Gastroesophageal sphincter (tissue), 4 donors: Measurements from ENCODE around the gene CHAC1. TPM values are rescaled to one million over a fixed set of nuclear protein-coding genes. Genes with fewer than 3 reads are reported as not detected.
A peak's percentile ranks its signal among the peaks of the same experiment; 100 is the strongest.

Experiments used
- ATAC-seq: fragments of 150-250 bp; one replicate; pipeline ENCODE4 v1.9.1; 2016; ENCODE audit warnings: mild to moderate bottlenecking, moderate library complexity
- H3K27ac ChIP-seq, 4 donors: fragments of 200-600 bp; sonication (generic) in 3 of 4; 1 replicate in 3 of 4; 2 replicates in 1 of 4; pipeline ENCODE4 v1.5.1; 2016 to 2019
- H3K27me3 ChIP-seq: fragments of 200-600 bp; sonication (generic); one replicate; pipeline ENCODE4 v1.5.1; 2019
- H3K36me3 ChIP-seq, 2 donors: fragments of 200-600 bp; sonication (generic); one replicate each; pipeline ENCODE4 v1.5.1; 2019; ENCODE audit warnings: control low read depth in 1 of 2
- H3K4me1 ChIP-seq, 3 donors: fragments of 200-600 bp; sonication (generic); 1 replicate in 2 of 3; 2 replicates in 1 of 3; pipeline ENCODE4 v1.5.1; 2016 to 2019; ENCODE audit warnings: control low read depth in 2 of 3
- H3K4me3 ChIP-seq, 2 donors: fragments of 200-600 bp; sonication (generic); one replicate each; pipeline ENCODE4 v1.5.1; 2019; ENCODE audit warnings: mild to moderate bottlenecking in 1 of 2, moderate library complexity in 1 of 2
- H3K9me3 ChIP-seq, 3 donors: fragments of 200-600 bp; sonication (generic); one replicate each; pipeline ENCODE4 v1.5.1; 2017 to 2019; ENCODE audit warnings: control low read depth in 2 of 3
- EP300 ChIP-seq: sonication (generic); formaldehyde crosslinking; IDR thresholded peaks from one replicate; pipeline ENCODE4 v1.6.1; 2017; ENCODE audit warnings: antibody characterized with exemption, mild to moderate bottlenecking
- POLR2A ChIP-seq, 2 donors: fragments of 450-650 bp; IDR thresholded peaks; one replicate each; pipeline ENCODE4 v1.6.1; 2017; ENCODE audit warnings: antibody characterized with exemption in 2 of 2, mild to moderate bottlenecking in 2 of 2, moderate library complexity in 1 of 2
- POLR2AphosphoS5 ChIP-seq: sonication (generic); formaldehyde crosslinking; IDR thresholded peaks from one replicate; pipeline ENCODE4 v1.6.1; 2017; ENCODE audit warnings: antibody characterized with exemption
- whole genome bisulfite sequencing, 2 donors: methylation state at CpG; one replicate each; pipeline ENCODE4 v1.1.5; 2018; ENCODE audit warnings: low coverage in 1 of 2; 5-methylcytosine and 5-hydroxymethylcytosine counted together
- total RNA-seq, 4 donors: library from RNA; depleted of rRNA; stranded (reverse); fragments of >200 nt; gene quantifications; one replicate each; pipeline ENCODE4 v1.1.0, GENCODE V29; 2016
- TF ChIP-seq, protein P1 (sequence below), 4 experiments: fragments of 200-600 bp in 2 of 4; fragments of 450-650 bp in 2 of 4; sonication (generic) in 1 of 4; IDR thresholded peaks; one replicate each; pipeline ENCODE4 v1.5.1; 2017 to 2019; ENCODE audit warnings: antibody characterized with exemption in 4 of 4, mild to moderate bottlenecking in 2 of 4, moderate library complexity in 2 of 4

CHAC1 gene
- total RNA-seq, 4 donors from 2014 or later, result 0.54 to 1.8 (median 1.5) TPM

DNA sequence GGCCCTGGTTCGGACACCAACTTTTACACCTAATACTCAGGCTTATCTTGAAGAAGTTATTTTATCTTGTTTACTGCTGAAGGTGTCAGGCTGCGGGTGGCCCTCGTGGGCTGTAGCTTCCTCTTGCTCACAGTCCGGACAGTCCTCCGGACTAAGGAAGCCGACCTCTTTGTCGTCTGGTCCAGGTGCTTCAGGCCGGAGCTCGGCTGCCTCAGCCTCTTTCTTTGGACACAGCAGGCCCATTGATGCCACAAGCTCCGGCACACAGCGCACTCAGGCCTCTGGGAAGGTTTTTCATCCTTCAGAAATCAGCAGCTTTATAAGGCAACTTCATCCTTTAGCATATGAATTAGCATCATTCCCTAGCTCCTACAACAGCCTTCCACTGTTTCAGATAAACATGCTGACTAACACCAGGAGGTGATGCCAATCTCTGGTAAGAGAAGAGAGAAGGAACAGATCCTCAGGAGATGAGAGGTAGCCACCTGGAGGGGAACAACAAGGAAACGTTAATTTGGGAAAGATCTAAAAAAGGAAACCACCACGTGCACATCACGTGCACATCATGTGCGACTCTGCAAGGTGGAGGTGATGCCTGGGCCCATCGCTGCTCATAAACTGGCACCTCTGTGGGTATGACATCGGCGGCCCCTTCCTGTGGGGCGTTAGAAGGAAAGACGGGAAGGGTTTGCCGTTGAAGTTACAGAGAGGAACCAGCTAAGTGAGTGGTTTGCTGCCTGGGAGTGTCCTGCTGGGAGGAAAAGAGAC lies 4.4 kb upstream of the CHAC1 start:
- ATAC-seq, result no peak
- no peak overlapping the region for H3K4me3 ChIP-seq
- peaks cover 0 to 15% (median 6%) of the 10 kb centered on the region in 3 donors for H3K4me1 ChIP-seq
- peaks cover 3% of the 10 kb centered on the region for H3K27me3 ChIP-seq
- WGBS, 2 donors, result 68 to 88% methylated on average over 8 to 15 of the region's 21 CpGs
- H3K9me3 ChIP-seq, result no peaks in the 10 kb centered on the region
- TF ChIP-seq POLR2A (IDR thresholded peaks at IDR 0.05) (no peak), POLR2AphosphoS5 (no peak), EP300 (no peak)
- TF ChIP-seq, protein P1, sequence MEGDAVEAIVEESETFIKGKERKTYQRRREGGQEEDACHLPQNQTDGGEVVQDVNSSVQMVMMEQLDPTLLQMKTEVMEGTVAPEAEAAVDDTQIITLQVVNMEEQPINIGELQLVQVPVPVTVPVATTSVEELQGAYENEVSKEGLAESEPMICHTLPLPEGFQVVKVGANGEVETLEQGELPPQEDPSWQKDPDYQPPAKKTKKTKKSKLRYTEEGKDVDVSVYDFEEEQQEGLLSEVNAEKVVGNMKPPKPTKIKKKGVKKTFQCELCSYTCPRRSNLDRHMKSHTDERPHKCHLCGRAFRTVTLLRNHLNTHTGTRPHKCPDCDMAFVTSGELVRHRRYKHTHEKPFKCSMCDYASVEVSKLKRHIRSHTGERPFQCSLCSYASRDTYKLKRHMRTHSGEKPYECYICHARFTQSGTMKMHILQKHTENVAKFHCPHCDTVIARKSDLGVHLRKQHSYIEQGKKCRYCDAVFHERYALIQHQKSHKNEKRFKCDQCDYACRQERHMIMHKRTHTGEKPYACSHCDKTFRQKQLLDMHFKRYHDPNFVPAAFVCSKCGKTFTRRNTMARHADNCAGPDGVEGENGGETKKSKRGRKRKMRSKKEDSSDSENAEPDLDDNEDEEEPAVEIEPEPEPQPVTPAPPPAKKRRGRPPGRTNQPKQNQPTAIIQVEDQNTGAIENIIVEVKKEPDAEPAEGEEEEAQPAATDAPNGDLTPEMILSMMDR (IDR thresholded peaks at IDR 0.05), result no peak
- H3K27ac ChIP-seq, result no peak overlapping the region
- H3K36me3 ChIP-seq, result no peaks in the 10 kb centered on the region

DNA sequence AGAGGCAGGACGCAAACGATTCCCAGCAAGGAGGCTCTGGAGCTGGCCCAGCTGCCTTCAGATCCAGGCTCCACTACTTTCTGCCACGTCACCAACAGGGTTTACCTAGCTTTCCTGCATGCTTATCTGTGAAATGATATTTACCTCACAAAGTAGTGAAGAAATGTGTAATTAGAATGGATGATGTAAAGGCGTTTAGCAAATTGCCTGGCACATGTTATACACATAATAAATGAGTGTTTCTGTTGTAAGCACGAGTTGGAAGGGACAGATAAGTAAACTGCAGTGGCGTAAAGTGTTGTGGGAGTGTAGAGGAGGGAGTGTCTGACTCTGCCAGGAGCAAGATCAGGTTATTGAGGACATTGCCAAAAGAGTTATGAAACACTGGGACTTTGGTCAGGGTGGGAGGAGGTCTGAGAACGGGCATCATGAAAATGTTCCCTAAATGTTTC lies 3.5 kb upstream of the CHAC1 start:
- 56 to 57% methylated on average over 7 of the region's 7 CpGs for WGBS, 2 donors
- Histone ChIP-seq H3K9me3 (no peaks in the 10 kb centered on the region), H3K36me3 (no peaks in the 10 kb centered on the region), H3K4me3 (no peak overlapping the region), H3K4me1 (peaks cover 0 to 21% (median 6%) of the 10 kb centered on the region in 3 donors), H3K27me3 (peaks cover 3% of the 10 kb centered on the region), H3K27ac (no peak overlapping the region)
- no peak for ATAC-seq
- TF ChIP-seq EP300 (no peak), POLR2AphosphoS5 (no peak), POLR2A (IDR thresholded peaks at IDR 0.05) (no peak)
- TF ChIP-seq, protein P1 (IDR thresholded peaks at IDR 0.05), result no peak

DNA sequence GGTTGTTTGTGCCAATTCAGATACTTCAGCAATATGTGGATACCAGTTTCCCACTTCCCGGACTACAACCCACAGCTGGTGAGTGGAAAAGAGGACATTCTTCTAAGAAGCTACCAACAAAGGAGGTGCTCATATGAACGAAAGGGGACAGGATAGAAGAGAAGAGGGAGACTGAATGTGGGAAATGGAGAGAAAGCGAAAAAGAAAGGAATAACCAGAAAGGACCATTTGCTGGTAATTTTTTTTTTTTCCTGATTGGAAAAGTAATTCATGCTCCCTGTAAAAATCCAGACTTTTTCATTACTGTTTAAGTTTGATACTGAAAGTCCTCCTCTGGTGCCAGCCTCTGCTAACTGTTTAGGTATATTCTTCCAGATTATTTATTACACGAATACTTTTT lies 1.5 kb upstream of the CHAC1 start:
- no peak for ATAC-seq
- Histone ChIP-seq H3K4me3 (no peak overlapping the region), H3K27me3 (peaks cover 3% of the 10 kb centered on the region), H3K9me3 (no peaks in the 10 kb centered on the region), H3K36me3 (no peaks in the 10 kb centered on the region), H3K4me1 (peaks cover 0 to 30% (median 6%) of the 10 kb centered on the region in 3 donors), H3K27ac (no peak overlapping the region)
- TF ChIP-seq POLR2A (IDR thresholded peaks at IDR 0.05) (no peak), EP300 (no peak), POLR2AphosphoS5 (no peak)
- TF ChIP-seq, protein P1 (IDR thresholded peaks at IDR 0.05), result no peak
- 84 to 88% methylated on average over 3 to 4 of the region's 4 CpGs for WGBS, 2 donors

DNA sequence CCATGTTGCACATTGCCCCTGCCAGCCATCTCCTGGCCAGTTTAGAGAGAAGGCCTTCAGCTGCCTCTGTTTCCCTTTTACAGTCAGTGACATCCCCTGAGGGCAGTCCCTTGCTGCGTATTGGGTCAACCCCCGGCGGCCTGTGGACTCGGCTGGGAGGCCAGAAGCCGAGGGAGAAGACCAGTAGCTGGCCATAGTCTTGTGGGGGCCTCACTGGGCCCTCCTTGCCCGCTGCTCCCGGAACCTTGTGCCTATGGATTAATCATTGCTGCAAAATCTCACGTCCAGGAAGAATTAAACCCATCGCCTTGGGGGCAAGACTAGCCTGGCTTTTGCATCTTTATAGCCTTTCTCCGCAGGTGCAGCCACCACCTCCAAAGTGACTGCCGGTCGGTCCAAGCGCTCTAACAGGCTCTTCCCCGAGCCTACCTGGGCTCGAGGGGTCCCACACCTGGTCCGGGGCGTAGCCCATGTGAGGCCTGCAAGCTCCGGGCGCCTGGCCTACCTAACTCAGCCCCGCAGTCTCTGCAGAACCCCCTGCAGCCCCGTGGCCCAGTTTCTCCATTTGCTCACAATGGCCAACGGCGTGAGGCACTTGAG lies 870 bp upstream of the CHAC1 start:
- ATAC-seq, result no peak
- H3K27me3 ChIP-seq, result peaks cover 2% of the 10 kb centered on the region
- TF ChIP-seq POLR2A (IDR thresholded peaks at IDR 0.05) (no peak), POLR2AphosphoS5 (no peak), EP300 (no peak)
- TF ChIP-seq, protein P1 (IDR thresholded peaks at IDR 0.05), result no peak
- peaks cover 0 to 37% (median 6%) of the 10 kb centered on the region in 3 donors for H3K4me1 ChIP-seq
- peak overlapping the region; percentile 47 to 87 (median 86) for H3K27ac ChIP-seq
- H3K36me3 ChIP-seq, result no peaks in the 10 kb centered on the region
- WGBS, 2 donors, result 20% methylated on average over 2 of the region's 23 CpGs; no CpG with 5 or more reads in 1 of the 2 donors
- H3K9me3 ChIP-seq, result no peaks in the 10 kb centered on the region
- H3K4me3 ChIP-seq, result peak overlapping the region; percentile 62 to 68
